ENCODE data around the gene TLCD1.
"Not testable (repeated sequence)": the region's sequence is repeated elsewhere in the genome, so short reads cannot be mapped to it uniquely, and the experiment has no call there.

TLCD1 gene

DNA sequence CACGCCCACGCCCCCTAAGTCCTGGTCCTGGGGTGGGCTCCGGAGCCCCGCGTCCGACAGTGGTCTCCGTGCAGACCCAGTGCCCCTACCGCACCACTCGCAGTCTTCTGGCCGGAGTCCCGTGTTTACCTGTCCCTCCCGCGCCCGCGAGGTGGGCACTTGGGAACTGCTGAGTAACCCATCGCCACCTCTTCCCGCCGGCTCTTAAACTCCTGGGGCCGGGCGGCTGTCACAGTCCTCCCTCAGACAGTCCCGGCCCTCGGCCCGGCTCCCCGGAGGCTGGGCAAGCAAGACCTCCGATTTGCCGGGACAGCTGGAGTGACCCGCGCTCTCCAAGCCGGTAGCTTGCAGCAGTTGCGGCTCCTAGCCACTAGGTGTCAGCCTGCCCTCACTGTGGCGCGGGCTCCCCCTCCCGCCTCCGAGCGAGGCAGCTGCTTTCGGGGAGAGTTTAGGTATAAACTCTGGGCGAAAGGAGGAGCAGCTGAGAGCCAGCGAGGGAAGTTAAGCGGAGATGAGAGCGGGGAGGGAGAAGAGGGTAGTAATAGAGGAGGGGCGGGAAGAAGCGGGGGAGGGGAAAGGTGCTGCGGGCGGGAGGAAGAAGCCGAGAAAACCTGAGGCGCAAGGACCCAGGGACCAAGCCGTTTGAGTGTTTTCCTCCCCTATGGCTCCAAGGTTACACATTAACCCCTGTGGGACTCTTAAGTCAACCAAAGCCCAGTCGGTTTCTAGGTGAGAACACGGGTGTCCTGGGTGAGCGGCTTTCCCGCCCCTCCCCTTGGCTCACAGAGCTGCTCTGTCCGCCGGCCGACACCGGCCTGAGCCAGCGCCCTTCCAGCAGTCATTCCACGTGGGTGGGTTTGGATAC is 826 bp upstream of the TLCD1 start:
- DNase-seq = peak; percentile 83

- DNase-seq = peak; percentile 70
These were observed 290 bp downstream of the TLCD1 start for GRCh38 chr17:28725660-28726225.

DNA sequence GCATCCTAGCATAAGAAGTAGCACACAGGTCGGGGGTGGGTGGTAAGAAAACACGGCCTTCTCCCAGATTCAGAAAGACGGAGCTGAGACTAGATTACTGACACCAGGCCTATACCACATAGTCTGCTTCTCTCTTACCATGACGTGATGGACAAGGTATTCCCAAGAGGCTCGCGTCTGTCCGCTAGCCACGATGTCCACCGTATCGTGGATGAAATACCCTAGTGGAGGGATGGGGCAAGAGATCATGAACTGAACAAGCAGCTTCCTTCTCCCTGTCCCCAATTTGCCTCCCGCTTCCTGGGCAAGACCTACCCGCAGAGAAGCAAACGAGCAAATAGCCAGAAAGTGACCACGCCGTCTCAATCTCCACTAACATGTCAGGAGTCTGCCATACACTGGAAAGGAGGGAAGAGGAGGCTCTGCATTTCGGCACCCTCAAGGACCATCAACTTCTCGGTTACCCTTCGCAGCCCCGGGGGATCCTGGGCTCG is 820 bp downstream of the TLCD1 start:
- DNase-seq = no peak

DNA sequence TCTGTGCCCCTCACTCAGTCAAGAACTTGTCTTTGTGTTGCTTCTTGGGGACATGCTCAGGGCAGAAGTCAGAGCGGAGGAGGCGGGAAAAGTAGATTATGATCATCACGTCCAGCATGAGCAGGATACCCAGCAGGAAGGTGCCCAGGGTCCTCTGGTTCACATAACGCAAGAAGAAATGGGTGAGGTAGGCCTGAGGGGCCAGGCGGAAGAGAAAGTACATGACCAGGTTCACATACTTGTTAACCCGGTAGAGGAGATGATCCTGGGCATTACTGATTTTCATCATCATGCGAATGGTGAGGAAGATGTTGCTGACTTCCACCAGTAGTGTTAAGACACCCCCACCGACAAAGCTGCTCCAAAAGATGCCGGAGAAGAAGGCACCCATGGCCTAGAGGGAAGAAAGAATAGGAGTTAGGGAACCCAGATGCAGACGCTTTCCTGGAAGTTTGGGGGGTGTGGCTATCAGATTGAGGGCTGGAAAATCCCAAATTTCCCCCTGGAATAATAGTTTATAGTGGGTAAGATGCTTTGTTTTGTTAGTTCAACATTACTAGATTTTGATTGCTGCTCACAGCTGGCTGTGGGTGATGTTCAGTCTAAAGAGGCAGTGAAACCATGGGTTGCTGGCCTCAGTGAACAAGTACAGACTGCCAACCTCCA is 1.4 kb downstream of the TLCD1 start:
- no peak for DNase-seq

- DNase-seq = not testable (repeated sequence)
These were observed 2.1 kb downstream of the TLCD1 start for GRCh38 chr17:28723836-28724499.

- DNase-seq = no peak
These were observed 2.7 kb downstream of the TLCD1 start for GRCh38 chr17:28723159-28723835.

GRCh38 chr17:28722417-28723158 is 3.4 kb downstream of the TLCD1 start:
- DNase-seq = no peak

GRCh38 chr17:28720997-28721329 is 5.1 kb downstream of the TLCD1 start:
- DNase-seq = not testable (repeated sequence)

DNA sequence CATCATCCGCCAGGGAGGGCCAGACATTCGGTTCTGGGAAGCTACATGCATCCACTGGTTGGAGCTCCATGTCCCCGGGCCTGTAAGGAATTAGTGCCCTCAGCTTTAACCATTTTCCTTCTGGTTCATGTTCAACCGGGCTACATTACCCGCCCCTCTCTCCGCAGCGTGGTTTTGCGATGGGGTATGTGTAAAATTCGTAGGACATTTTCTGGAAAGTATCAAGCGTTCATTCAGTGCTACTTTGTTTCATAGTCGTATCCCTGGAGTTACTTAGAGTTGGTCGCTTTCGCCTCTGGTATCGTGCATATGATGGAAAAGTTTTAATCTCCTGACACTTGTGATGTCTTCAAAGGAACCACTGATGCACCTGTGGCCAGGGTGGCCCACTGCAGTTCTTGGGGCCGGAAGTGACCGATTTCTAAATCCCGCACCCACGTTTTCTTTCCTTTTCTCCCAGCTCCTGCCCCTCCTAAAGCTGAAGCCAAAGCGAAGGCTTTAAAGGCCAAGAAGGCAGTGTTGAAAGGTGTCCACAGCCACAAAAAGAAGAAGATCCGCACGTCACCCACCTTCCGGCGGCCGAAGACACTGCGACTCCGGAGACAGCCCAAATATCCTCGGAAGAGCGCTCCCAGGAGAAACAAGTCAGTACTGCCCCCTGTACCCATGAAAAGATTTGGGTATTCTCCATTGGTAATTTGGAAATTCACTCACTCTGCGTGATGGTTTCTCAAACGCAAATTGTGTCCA is 5.6 kb downstream of the TLCD1 start:
- no peak for DNase-seq

GRCh38 chr17:28719021-28719433 is 7.0 kb downstream of the TLCD1 start:
- no peak for DNase-seq

DNA sequence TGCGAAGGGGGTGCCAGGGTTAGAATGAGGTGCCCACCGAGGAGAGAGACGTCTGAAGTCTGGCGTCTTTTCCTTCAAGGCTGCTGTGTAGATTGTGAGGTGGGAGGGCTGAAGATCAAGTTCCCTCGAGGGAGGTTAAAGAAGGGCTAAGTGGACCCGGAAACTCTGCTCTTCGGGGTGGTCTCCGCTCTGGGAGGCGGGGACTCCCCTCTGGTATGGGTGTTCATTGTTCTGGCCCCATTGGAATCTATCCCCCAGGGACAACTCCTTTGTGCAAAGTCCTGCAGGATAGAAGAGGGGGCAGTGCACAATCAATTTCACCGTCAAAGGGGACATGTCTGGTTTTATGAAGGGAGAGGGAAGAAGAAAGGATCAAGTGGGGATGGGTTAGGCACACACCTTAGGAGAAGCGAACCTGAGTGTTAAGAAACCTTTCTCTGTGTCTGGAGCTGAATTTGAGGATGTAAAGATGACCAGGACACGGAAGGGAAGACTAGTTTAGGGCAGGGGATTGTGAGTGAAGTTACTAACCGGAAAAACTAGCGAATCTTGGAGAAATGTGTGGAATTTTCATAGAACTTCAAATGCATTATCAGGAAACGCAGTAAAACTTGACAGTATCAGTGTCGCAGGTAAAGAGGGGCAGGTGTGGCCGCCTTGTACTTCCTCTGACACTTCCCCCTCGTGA is 7.6 kb downstream of the TLCD1 start:
- no peak for DNase-seq

DNA sequence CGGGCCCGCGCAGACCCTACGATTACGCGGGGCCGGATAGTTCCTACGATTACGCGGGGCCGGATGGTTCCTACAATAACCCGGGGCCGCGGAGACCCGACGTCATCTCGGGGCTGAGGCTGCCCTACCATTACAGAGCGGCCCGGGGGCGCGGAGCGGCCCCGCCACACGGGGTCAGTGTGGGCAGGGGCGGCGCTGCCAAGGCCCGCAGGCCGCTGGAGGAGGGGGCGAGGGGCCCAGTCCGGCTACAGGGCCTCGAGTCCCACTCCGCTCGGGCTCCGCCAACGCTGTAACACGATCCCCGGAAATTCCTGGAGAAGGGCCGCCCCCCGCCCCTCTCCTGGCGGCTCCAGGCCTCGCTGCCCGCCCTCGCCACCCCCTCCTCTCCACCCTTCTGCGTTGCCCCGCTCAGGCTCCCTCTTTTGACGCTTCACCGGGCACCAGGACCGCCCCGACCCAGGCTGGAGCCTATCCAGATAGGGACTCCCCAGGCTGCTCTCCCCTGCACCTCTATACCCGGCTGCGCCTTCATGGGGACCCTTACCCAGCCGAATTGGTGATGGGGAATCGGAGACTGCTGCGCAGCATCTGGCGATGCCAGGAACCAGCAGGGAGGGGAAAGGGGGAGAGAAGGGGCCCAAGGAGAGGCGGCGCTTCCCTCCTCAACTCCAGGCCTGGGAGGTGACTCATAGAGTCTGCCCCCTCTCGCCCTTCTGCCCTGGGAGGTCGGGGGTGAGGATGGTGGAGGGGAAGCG is 8.3 kb downstream of the TLCD1 start, which contains the start of gene RAB34:
Gene RAB34 (minus strand): TSS at position 291 of the 755 bp plus-strand sequence. CDS start 602 bp downstream, outside the sequence.
- DNase-seq = no peak

- DNase-seq = no peak
These were observed 9.1 kb downstream of the TLCD1 start for GRCh38 chr17:28716740-28717577.

DNA sequence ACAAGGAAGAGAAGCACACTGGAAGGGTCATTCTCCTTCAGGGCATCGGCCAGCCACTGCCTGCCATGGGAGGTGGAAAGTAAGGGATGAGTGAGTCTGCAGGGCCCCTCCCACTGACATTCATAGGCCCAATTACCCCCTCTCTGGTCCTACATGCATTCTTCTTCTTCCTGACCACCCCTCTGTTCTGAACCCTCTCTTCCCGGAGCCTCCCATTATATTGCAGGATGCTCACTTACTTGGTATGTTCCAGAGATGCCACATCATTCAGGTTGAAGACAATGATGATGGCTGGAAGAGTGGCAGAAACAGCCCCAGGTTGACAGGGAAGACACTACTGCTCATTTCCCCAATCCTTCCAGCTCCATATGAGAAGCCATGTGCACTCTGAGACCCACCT is 10.8 kb downstream of the TLCD1 start:
- no peak for DNase-seq

DNA sequence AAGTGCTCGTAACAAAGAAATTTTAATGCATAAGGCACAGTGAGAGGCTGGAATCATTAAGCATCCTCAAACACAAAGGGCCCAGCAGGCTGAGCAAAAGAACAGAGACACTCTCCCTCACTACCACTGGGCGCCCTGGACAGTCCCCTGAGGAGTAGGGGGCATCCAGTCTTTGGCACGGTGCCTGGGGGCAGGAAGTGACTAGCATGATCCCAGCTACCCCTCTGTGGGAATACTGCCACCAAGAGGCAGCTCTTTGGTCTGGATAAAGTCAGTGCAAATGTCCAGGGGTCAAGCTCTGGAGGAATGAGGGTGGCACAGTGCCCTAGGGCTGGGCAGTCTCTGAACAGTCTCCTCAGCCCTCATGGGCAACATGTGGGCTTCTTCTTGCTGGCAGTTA is 11.8 kb downstream of the TLCD1 start:
- no peak for DNase-seq

DNA sequence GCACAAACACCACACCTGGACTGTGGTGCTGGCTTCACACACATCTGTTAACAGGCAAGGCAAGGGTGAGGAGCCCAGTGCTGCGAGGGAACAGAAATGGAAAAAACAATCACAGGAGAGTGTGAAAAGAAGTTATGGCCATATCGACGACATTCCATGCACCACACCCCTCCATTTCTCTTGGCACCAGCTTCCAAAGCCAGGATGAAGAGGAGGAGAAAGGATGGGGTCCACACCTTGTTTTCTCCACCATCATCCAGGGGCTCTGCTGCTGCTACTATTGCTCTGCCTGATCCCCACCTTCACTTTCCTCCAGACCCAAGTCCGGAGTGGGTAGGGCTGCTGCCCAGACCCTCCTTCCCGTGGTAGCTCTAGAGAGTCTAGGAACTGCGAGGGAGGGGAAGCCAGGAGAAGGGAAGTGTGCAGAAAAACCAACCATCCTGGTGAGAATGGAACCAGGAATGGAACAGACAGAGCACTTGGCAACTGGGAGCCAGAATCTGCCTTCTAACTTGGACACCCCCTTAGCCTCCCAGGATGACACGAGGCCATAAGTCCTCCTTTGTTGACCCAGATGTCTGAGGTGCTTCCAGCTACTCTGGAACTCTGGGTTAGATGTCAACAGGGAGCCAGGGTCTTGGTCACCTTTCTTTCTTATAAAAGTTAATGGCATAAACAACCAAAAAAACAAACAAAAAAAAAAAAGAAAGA is 13.2 kb downstream of the TLCD1 start:
- no peak for DNase-seq

GRCh38 chr17:28712032-28712704 is 13.9 kb downstream of the TLCD1 start:
- DNase-seq = no peak

DNA sequence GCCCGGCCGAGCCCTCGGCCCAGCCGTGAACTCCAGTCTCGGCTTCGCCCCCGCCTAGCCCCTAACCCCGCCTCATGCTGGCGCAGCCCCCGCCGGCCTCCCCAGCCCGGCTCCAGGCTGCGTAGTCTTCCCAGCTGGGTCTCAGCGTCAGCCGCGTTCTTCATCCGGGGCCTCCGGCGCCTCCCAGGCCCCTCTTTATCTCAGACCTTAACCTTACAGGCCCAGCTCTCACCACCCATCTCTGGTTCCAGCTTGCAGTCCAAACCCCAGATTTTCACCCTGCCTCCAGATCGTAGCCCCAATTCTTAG is 14.4 kb downstream of the TLCD1 start, which contains the start of gene PROCA1:
Gene PROCA1 (minus strand): TSS at position 166 of the 309 bp plus-strand sequence. CDS start 228 bp downstream, outside the sequence.
- DNase-seq = no peak
